ENCODE results near the gene ENTR1.

- TF ChIP-seq TAF1 (IDR thresholded peaks at IDR 0.05; ENCODE audit: borderline replicate concordance, low read depth, low read length) (no peak), POLR2AphosphoS5 (IDR thresholded peaks at IDR 0.05; ENCODE audit: low read depth, low read length) (no peak), POLR2A (IDR thresholded peaks at IDR 0.05; ENCODE audit: low read depth, low read length) (no peak)
These were observed 37.7 kb downstream of the ENTR1 start for GRCh38 chr9:136372561-136373299.
